ENCODE results near the gene TST. TPM values are rescaled to one million over a fixed set of nuclear protein-coding genes. Genes with fewer than 3 reads are reported as not detected.

TST gene
- total and polyA plus RNA-seq, 9 of the 15 experiments (the other 6 are each of a cell fraction or from before 2014, with no cell fraction given) = 1.4 to 26.9 (median 12.4) TPM

DNA sequence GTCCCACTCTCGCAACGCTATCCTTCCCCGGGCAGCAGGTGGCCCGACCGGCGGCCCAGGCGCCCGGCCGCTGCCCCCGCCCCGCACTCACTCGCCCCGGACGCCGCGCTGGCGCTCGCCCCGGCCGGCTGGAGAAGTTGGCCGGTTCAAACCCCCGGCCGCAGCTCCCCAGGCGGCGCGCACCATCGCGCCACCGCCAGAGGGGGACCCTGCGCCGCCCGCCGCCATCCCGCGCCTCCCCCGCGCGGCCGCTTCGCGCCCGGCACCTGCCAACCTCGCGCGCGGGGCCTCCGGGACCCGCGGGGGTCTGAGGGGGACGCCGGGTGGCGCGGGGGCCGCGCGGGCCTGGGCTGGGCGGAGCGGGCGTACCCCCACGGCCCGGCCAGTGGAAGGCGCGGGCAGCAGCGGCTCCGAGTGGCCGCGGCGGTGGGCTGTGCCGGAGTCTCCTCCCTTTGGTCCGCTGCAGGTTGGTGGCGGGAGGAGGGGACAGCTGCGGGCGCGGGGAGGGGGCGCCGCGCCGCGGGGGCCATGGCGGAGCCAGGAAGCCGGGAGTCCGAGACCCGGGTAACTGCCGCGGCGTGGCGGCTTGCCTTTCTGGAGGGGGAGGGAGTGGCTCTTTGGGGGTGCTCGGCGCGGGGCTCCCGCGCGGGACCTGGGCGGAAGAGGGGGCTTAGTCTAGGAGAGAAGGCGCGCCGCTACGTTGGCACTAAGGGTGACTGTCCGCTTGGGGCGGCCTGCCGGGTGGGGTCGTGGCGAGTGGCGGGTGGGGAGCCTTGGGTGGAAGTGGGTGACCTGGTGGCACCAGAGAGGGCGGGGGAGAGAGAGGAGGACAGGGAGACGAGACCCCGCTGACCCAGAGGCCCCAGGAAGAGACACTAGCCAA is at the start of gene TST, which contains the start of gene MPST (continued):
- TF ChIP-seq REST (IDR thresholded peaks at IDR 0.05; ENCODE audit: borderline replicate concordance) = no peak; the same call in 1 of the 2 replicates
- no peak for TF ChIP-seq REST (CRISPR knock-in tag; IDR thresholded peaks at IDR 0.05; ENCODE audit: low read depth)
- TF ChIP-seq HDAC6 (IDR thresholded peaks at IDR 0.05; ENCODE audit: low read depth, low read length) = no peak
- TF ChIP-seq WHSC1 (IDR thresholded peaks at IDR 0.05; ENCODE audit: low read length) = no peak
- TF ChIP-seq, protein P1, sequence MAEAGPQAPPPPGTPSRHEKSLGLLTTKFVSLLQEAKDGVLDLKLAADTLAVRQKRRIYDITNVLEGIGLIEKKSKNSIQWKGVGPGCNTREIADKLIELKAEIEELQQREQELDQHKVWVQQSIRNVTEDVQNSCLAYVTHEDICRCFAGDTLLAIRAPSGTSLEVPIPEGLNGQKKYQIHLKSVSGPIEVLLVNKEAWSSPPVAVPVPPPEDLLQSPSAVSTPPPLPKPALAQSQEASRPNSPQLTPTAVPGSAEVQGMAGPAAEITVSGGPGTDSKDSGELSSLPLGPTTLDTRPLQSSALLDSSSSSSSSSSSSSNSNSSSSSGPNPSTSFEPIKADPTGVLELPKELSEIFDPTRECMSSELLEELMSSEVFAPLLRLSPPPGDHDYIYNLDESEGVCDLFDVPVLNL (CRISPR knock-in tag; IDR thresholded peaks at IDR 0.05; ENCODE audit: low read depth) = no peak
- TF ChIP-seq ZNF165 (CRISPR knock-in tag; IDR thresholded peaks at IDR 0.05; ENCODE audit: borderline replicate concordance) = no peak
- TF ChIP-seq SIX5 (IDR thresholded peaks at IDR 0.05; ENCODE audit: borderline replicate concordance in 1 of 2, insufficient read depth in 1 of 2, low read depth in 1 of 2, low read length in 2 of 2) = no peak
- TF ChIP-seq ZNF444 (CRISPR knock-in tag; IDR thresholded peaks at IDR 0.05) = no peak
- TF ChIP-seq CREM (IDR thresholded peaks at IDR 0.05; ENCODE audit: low read depth) = peak; percentile 3; the same call in 1 of the 2 replicates
- TF ChIP-seq ZNF24 (IDR thresholded peaks at IDR 0.05) = no peak
- TF ChIP-seq, protein P2, sequence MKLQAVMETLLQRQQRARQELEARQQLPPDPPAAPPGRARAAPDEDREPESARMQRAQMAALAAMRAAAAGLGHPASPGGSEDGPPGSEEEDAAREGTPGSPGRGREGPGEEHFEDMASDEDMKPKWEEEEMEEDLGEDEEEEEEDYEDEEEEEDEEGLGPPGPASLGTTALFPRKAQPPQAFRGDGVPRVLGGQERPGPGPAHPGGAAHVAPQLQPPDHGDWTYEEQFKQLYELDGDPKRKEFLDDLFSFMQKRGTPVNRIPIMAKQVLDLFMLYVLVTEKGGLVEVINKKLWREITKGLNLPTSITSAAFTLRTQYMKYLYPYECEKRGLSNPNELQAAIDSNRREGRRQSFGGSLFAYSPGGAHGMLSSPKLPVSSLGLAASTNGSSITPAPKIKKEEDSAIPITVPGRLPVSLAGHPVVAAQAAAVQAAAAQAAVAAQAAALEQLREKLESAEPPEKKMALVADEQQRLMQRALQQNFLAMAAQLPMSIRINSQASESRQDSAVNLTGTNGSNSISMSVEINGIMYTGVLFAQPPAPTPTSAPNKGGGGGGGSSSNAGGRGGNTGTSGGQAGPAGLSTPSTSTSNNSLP (IDR thresholded peaks at IDR 0.05; ENCODE audit: borderline replicate concordance, low read depth, low read length) = no peak
- peak; percentile 17 for TF ChIP-seq RBBP5 (IDR thresholded peaks at IDR 0.05; ENCODE audit: borderline replicate concordance, insufficient read depth, low read length, poor library complexity, severe bottlenecking)
- TF ChIP-seq RB1 (IDR thresholded peaks at IDR 0.05; ENCODE audit: low read depth) = peak; percentile 63
- no peak for TF ChIP-seq ZNF583 (CRISPR knock-in tag; IDR thresholded peaks at IDR 0.05)
- TF ChIP-seq E2F3 (CRISPR knock-in tag; IDR thresholded peaks at IDR 0.05) = no peak
- TF ChIP-seq THAP7 (CRISPR knock-in tag; IDR thresholded peaks at IDR 0.05) = no peak

Measured in K562 (cell line).